ENCODE data around the gene AGPAT3.
A peak's percentile ranks its signal among the peaks of the same experiment; 100 is the strongest.

AGPAT3 gene

DNA sequence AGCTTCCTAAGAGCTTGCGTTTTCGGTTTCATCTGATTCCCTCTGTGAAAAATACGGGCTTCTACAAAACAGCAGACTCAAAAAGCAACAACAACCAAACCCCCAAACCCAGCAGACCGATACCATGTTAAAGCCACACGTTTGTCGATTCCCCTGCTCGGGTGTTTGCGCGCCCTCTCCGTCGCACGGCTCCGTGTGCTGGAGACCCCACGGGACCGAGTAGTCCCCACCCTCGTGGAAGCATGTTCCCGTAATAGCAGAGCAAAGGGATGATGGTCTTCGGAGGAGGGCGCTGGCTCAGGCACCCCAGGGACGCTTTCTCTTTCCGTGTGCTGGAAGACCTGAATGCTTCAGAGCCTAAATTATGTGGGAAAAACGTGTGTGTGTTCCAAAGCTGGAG is 42.7 kb downstream of the AGPAT3 start:
- DNase-seq (ENCODE audit: low read depth) = no peak

DNA sequence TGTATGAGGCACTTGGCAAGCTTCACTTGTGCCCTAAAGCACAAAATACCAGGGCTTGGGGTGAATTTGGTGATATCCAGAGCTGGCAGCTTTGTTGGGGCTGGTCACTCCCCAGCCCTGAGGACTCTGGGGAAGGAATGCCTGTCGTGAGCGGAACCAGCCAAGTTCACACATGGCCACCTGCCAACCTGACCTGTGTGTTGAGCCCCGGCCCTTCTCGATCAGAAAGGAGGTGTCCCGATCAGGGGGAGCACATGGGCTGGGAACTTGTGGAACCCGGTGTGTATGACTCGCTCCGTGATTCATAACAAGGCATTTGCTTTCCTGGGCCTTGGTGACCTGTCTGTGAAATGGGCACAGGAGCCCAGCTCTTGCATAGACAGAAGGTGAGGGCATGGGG is 43.1 kb downstream of the AGPAT3 start:
- no peak for DNase-seq (ENCODE audit: low read depth)

DNA sequence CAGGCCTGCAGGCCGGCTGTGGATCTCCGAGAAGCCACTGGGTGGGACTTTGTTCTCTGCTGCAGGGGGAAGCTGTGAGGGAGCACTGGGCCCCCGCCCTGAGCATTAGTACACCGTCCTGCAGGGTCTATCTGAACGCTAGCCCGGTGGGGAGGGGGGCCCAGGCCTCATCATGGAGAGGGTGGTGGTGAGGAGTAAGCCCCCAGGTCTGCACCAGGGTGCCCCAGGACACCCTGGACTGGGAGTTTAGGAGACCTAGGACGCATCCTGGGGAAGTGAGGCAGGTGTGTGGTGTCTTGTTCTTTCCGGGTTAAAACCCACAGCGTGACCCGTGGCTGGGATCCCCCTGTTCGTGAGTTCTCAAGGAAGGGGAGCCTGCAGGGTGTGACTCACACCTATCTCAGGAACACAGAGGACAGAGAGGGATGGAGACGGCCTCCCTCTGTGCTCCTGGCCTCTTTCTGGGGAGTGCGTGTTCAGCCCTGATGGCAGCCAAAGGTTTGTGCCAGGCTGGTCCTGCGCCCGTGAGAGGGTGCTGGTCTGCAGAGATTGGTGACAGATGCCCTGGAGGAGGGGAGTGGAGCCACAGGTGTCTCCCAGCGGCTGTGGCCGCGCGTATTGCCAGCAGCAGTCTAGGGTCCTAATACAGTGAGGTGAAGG is 44.8 kb downstream of the AGPAT3 start:
- DNase-seq (ENCODE audit: low read depth) = no peak

DNA sequence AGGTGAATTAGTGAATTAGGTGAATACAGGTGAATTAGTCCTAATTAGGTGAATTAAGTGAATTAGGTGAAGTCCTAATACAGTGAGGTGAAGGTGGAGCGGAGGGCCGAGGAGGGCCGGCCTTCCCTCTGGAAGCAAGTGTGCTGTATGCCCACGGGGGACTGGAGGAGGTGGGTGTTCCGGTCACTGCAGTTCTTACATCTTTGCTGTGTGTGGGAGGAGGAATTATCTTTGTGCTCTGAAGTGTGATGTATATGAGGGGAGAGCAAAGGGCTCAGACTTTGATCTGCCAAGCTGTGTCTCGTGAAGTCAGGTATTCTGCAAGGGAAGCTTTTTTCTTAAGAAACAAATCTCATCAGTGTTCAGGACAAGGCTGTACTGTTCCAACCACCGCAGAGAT is 45.4 kb downstream of the AGPAT3 start:
- DNase-seq (ENCODE audit: low read depth) = no peak

DNA sequence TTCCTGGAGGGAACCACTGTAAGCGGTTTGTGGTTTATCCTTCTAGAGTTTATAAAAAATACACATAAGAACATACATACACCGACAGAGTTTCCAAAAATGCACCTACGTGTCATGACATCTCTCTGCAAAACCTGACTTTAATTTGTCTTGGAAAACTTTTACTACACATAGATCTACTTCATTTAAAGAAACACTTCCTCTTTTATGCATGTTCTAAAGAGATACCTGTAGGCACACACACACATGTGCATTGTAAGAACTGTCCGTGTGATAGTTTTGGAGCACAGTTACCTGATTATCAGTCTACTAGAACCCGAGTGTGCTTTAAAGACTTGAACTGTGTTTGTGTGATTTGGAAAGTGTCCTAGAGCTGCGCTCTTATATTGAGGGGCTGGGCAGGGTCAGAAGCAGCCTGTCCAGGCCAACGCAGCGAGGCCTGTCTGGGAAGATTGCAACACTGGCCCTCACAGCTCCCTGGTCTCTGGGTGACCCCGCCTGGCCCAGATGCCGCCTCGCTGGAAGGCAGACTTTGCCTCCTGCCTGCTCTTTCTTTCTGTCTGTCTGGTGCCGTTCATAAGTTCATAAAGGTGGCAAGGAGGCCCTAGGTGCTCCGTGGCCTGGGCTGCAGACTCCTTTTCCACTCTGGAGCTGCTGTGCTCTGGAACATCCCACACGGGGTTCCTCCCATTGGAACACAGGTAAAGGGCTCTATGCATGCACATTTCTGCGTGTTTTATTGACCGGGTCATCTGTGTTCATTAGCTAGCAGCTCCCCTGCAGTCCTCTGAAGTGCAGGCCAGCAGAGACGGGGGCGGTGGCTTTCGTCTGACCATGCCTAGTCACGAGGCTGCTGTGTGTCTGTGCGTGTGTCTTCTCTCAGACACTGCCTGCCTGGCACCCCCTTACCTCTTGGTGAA is 46.3 kb downstream of the AGPAT3 start:
- DNase-seq (ENCODE audit: low read depth) = no peak

DNA sequence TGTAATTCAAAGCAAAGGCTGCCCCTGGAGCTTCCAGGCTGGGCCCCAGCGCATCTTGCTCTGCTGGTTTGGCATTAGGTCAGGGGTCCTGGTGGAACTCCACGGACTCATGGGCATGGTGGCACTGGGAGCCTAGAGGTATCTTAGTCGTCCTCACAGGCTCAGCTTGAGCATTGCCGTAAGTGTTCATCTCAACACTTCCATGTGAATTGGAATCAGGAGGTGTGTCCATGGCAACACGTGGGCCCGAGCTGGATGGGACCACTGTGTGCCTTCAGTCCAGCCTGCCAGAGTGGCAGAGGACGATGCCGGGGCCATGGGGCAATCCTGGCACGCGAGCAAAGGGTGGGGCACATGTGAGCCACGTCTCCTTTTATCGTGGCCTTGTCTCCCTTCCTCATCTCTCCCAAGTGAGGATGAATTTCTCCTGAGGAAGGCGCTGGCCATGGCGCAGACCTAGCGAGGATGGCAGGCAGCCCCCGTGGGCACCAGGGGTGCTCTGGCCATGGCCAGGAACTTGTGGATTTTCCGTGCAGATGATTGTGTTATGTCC is 47.0 kb downstream of the AGPAT3 start:
- no peak for DNase-seq (ENCODE audit: low read depth)

DNA sequence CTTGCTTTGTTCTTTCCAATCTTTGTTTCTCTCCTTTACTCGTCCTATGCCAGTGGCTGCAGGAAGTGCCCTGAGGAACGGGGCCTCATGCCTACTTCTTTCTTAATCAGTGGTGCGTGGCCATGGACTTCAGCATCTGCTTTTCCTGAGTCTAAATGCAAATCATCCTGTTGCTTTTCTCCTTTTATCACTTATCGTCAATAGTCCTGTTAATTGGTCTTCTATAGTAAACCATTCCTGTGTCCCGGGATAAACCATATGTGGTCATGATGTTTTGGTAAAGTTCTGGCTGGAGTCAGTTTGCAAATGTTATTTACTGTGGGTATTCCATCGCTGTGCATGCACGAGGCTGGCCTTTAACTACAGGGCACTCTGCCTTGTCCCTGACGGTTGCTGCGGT is 47.5 kb downstream of the AGPAT3 start:
- DNase-seq (ENCODE audit: low read depth) = no peak

DNA sequence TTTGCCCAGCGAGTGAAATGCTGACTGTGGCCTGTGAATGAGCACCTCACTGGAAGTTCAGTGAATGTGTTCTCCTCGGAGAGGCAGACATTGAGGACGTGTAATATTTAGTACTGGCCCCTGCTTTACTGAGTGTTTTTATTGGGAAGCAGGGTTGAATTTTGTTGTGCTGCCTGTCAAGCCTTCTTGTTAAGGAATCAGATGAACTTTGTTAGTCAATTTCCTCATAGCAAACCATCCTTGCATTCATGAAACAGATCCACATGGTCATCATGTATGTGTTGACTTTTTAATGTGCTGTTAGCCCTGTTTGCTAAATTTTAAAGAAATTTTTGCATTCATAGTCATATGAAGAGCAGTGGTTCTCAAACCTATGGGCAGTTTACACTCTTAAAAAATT is 47.9 kb downstream of the AGPAT3 start:
- no peak for DNase-seq (ENCODE audit: low read depth)

DNA sequence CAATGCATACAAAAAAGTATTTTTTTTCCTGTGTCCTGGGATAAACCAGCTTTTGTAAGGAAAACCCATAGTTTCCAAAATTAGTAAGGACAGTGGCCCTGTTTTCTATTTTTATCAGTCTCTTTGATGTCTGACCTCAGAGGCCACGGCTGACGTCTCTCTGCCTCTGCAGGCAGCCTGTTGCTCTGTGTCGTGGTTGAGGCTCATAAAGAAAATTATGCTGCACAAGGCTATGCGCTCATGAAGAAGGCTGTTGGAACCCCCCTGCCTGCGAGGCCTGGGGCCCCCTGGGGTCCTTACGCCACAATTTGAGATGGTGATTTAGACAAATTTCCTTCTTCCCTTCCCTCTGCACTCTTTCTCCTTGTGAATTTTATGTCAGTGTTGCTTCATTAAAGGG is 48.9 kb downstream of the AGPAT3 start:
- no peak for DNase-seq (ENCODE audit: low read depth)

DNA sequence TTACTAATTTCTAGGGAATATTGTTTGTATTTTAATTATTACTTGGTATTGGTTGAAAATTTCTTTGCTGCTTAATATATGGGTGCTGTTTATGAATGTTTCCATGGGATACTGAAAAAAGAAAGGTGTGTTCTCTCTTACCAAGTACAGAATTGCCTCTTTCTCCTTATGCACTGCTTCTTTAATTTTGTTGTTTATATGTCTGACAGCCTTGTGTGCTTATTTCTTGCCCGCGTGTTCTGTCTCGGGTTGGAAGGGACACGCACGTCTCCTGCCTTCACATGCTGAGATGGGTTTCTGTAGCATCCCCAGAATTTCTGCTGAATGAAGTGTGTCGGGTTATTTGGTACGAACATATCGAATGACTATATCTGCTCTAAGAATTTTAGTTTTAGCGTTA is 51.1 kb downstream of the AGPAT3 start:
- DNase-seq (ENCODE audit: low read depth) = no peak

DNA sequence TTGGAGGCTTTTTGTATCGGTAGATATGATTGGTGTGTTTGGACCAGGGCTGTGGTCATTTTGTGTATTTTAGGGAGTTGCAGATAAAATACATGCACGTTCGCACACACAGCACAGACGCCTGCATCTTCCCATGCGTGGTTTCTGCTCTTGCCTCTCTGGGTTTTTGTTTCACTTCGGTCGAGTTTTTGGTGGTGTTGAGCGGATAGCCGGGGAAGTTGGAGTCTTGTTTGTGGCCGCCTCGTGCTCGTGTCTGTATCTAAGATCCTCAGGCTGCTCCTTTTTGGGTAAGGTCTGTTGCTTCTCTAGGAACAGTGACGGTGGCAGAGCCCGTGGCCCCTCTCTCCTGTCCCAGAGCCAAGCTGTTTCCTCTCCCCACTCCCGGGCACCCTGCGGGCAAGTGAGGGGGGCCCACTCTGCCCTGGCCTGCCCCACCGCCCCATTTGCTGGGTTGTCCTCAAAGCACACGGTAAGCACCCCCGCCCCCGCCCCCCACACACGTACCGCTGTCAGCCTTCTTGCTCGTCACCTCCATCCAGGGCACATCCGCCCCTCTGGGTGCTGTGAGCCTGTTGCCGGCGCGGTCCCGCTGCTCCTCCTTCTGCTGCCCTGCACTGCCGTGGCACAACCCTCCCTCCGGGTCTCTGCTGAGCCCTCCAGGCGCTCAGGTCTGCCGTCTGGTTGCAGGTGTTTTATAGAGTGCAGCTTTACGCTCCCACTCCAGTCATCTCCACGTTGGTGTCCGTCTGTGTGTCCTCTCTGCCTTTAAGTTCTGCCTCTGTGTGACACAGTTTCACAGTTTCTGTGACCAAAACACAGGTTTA is 51.9 kb downstream of the AGPAT3 start:
- DNase-seq (ENCODE audit: low read depth) = peak; percentile 37

DNA sequence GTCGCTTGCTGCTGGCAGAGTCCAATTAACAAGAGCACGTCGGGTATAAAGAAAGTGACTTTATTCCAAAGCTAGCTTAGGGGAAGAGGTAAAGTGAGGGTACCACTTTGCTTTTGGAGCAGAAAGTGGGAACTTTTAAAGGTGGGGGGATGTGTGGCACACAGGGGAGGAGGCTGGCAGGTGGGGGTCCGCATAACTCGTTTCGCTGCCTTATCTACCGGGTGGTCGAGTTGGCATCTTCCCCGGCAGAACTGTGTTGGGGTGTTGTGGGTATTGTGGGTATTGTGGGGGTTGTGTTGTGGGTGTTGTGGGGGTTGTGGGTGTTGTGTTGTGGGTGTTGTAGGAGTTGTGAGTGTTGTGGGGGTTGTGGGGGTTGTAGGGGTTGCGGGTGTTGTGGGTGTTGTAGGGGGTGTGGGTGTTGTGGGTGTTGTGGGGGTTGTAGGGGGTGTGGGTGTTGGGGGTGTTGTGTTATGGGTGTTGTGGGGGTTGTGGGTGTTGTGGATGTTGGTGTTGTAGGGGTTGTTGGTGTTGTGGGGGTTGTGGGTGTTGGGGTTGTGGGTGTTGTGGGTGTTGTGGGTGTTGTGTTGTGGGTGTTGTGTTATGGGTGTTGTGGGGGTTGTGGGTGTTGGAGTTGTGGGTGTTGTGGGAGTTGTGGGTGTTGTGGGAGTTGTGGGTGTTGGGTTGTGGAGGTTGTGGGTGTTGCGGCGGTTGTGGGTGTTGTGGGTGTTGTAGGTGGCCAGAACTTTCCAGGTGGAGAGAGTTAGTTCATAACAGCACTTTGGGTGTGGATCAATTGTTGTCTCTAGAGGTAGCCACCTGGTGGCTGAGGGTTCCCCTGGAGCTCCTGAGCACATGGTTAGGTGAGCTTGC is 52.7 kb downstream of the AGPAT3 start:
- DNase-seq (ENCODE audit: low read depth) = no peak

DNA sequence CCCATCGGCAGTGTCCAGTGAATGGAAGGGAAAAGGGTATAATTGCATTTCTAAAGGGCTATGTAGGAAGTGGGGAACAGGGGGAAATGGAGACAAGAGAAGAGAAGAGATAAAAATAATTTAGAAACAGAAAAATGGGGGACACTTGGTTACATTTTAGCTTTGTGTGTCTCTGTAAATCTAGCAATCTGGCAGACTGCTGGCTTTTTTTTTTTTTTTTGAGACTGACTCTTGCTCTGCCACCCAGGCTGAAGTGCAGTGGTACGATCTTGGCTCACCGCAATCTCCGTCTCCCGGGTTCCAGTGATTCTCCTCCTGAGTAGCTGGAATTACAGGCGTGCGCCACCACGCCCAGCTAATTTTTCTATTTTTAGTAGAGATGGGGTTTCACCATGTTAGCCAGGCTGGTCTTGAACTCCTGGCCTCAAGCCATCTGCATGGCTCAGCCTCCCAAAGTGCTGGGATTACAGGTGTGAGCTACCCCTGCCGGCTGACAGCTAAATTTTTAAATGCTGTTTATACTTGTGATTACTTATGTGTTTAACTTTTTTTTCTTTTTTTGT is 53.4 kb downstream of the AGPAT3 start:
- DNase-seq (ENCODE audit: low read depth) = no peak

DNA sequence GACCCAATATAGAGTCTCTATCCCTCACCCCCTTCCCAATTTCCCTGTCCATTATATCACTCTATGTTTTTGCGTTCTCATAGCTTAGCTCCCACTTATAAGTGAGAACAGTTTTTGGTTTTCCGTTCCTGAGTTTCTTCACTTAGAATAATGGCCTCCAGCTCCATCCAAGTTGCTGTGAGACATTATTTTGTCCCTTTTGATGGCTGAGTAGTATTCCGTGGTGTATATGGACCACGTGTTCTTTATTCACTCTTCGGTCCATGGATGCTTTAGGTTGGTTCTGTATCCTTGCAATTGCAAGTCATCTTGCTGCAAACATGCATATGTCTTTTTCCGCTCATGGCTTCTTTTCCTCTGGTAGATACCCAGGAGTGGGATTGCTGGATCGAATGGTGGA is 54.3 kb downstream of the AGPAT3 start:
- DNase-seq (ENCODE audit: low read depth) = no peak

DNA sequence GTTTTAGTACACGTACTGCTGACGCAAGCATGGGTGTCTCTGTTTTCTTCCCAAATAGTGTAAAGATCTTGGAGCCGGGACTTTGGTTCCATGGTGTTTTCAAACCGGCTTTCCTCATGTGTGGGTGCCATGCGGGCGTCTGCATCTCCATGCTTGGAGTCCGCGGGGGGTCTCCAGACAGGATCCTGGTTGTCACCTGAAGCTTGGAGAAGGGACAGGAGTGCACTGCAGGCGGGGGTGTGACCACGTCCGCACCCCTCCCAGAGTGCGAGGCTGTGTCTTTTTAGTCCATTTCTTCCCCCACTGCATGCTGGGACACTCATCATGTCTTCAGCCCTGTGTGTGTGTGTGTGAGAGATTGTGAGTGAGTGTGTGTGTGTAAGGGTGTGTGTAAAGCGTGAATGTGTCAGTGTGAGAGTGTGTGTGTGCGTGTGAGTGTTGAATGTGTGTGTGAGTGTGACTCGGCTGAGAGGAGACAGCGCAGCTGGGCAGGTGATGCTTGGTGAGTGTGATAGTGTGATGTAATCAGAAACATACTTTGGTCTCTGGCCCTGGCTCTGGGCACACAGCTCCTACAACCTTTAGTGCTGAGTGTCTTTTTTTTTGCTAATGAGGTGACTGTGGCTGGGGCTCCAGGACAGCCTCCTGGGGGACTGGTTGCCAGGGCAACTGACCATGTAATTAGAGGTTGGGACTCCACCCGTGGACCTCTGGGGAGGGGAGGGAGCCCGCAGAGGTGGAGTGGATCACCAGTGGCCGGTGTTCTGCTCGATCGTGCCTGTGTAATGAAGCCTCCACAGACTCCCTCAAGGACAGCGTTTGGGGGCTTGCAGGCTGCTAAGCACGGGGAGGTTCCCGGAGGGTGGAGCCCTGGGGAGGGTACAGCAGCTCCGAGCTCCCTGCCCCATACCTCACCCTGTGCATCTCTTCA is 55.1 kb downstream of the AGPAT3 start:
- DNase-seq (ENCODE audit: low read depth) = no peak

DNA sequence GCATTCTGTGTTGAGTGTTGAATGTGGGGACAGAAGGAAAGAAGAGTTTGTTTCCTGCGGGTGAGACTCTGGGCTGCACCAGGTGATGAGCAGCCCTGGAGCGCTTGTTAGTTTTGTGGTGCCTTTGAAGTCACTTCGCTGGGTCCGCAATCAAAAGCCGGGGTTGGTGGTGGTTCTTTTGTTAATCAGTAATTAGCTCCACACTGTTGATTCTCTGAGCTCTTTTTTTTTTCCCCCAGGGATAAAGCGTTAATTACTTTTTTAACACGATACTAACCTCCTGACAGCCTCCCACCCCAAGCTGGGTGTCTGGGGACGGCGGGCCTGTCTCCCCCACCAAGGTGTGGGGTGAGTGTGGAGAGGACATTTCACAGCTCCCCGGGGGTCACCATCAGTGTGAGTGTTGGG is 56.6 kb downstream of the AGPAT3 start:
- DNase-seq (ENCODE audit: low read depth) = no peak

DNA sequence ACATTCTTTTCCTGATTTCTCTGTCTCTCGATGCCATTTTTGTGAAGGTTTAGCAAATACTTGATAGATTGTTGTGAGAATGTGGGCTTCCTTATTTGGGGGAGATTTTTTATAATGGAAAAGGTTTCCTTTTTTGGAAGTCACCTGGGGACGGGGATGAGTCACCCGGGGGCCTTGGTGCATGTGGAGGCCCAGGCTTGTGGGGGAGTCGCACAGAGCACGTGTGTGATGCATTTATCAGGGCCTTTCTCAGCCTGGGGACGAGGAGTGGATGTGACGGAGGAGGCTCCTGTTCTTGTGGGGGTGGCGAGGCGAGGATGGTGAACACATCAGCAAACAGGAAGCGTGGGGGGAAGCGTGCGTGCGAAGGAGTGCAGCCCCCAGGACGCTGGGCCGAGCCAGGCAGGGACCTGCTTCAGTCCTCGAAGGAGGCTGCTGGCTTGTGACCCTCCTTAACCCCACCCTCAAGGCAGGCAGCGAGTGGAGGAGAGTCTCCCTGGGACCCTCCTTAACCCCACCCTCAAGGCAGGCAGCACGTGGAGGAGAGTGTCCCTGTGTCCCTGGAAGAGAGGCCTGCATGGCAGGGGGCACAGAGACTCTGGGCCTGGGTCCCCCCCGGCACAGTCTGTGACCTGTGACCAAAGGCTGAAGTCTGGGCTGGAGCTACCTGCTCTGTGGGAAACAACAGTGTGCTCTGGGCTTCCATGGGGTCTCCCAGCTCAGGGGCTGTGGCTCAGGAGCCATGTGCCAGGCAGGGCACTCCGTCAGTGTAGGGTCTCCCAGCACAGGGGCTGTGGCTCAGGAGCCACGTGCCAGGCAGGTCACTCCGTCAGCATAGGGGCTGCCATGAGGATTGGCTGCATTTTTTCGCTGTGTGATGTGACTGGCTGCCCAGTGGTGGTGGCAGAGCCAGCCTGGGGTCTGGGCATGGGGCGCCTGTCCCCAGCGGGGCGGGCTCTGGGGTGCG is 57.2 kb downstream of the AGPAT3 start:
- DNase-seq (ENCODE audit: low read depth) = peak; percentile 35

DNA sequence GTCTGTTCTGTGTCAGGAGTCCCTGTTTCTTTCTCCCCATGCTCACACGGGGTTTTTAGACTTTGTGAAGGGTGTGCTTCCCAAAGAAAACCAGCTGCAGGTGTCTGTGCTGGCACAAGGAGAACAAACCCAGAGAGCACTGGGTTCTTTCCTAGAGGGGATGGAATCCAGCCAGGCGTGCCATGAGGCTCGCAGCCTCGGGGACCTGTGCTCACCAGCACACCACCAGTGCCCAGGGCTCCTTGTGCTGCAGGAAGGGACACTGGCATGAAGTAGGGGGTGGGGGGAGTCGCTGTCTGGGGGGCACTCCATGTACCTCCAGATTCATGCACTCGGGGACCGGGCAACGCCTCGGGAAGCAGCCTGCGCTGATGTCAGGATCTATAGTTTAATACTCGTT is 57.9 kb downstream of the AGPAT3 start:
- no peak for DNase-seq (ENCODE audit: low read depth)

DNA sequence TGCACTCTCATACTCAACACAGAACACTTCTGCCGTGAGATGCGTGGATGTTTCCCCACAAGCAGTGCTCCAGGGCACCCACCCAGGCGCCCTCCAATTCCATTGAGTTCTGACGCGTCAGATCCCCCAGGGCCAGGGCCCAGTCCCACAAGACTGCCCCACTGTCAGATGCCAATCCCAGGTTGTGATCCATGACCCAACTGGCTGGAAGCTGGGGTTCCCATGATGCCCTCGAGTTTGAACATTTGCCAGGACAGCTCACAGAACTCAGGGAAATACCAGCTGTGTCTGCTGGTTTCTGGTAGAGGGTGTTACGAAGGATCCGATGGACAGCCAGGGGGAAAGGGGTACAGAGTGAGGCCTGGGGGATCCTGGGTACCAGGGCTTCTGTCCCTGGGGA is 58.4 kb downstream of the AGPAT3 start:
- DNase-seq (ENCODE audit: low read depth) = no peak

Data from stimulated activated CD8-positive, alpha-beta memory T cell treated with anti-CD3 and anti-CD28 coated beads, Interleukin-7, amount 100 ng/mL, for 24 hours (primary cell).